ENCODE data around the gene ZDHHC20.

Gene ZDHHC20

DNA sequence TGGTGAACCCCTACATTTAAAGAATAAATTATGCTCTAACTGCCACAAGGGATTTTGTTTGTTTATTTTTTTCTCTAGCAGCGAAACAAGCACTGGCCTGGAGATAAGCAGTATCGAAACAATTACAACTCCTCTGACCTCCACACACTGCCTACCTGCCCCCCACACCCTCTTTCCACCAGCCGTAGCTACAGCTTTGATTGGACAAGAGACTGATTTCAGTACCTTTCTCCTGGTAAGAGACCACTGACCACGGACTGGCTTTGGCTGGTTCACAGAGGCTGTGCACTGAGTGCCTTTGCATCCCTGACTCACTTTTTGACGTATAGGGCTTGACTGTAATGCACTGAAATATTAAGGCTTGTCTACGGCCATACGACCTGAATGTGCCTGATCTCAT, 7.4 kb upstream of the ZDHHC20 start:
- Histone ChIP-seq H3K4me3 (ENCODE audit: extremely low read depth, insufficient read depth, low read length, poor library complexity, severe bottlenecking) (no peak overlapping the region), H3K27ac (ENCODE audit: low read depth, low read length, severe bottlenecking) (no peak overlapping the region), H3K9me3 (ENCODE audit: control insufficient read depth, low read length) (no peaks in the 10 kb centered on the region), H3K4me1 (ENCODE audit: control insufficient read depth, insufficient read depth, low read length, poor library complexity, severe bottlenecking) (no peaks in the 10 kb centered on the region), H3K36me3 (ENCODE audit: control insufficient read depth, insufficient read depth, low read length) (no peaks in the 10 kb centered on the region)
- WGBS, 2 experiments (ENCODE audit: insufficient coverage in 2 of 2) = 76 to 89% methylated on average over 4 to 6 of the region's 7 CpGs

DNA sequence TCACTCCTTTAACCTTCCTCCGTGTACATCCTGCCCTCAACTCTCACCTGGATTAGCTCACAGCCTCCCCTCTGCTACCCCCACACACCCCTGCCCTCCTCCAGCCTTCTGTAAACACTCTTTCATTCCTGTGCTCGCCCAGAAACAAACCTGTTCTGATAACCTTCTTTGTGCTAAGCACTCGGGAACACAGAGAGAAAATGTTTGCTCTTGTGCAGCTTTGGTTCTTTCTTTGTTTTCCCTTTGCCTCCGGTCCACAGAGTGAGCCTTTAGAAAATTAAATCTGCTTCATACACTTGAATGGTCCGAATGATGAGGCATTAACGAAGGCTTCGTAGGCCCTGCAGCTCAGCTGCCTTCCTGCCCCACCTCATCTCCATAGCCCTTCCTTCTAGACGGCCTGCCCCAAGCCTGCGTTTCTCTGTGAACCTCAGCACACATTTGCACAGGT, 6.6 kb upstream of the ZDHHC20 start:
- whole genome bisulfite sequencing, 2 experiments (ENCODE audit: insufficient coverage in 2 of 2) = 65 to 66% methylated on average over 6 to 9 of the region's 9 CpGs
- Histone ChIP-seq H3K27ac (ENCODE audit: low read depth, low read length, severe bottlenecking) (no peak overlapping the region), H3K9me3 (ENCODE audit: control insufficient read depth, low read length) (no peaks in the 10 kb centered on the region), H3K4me1 (ENCODE audit: control insufficient read depth, insufficient read depth, low read length, poor library complexity, severe bottlenecking) (no peaks in the 10 kb centered on the region), H3K36me3 (ENCODE audit: control insufficient read depth, insufficient read depth, low read length) (no peaks in the 10 kb centered on the region), H3K4me3 (ENCODE audit: extremely low read depth, insufficient read depth, low read length, poor library complexity, severe bottlenecking) (no peak overlapping the region)

DNA sequence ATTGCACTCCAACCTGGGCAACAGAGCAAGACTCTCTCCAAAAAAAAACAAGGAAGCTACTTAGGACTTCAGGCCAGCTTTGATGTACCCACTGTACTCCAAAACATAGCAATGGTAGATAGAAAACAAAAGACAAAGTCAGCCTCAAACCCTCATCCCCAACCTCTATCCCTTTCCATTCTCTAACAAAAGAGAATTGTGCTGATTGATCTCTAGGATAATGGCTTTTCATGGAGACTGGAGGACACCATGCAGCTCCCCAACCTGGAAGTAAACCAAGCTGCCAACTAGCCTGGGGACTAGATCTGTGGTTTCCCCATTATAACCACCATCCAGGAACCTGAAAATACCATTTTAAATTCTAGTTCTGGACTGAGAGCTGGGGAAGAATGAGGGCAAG, 4.3 kb upstream of the ZDHHC20 start:
- Histone ChIP-seq H3K36me3 (ENCODE audit: control insufficient read depth, insufficient read depth, low read length) (no peaks in the 10 kb centered on the region), H3K27ac (ENCODE audit: low read depth, low read length, severe bottlenecking) (no peak overlapping the region), H3K4me1 (ENCODE audit: control insufficient read depth, insufficient read depth, low read length, poor library complexity, severe bottlenecking) (no peaks in the 10 kb centered on the region), H3K4me3 (ENCODE audit: extremely low read depth, insufficient read depth, low read length, poor library complexity, severe bottlenecking) (no peak overlapping the region), H3K9me3 (ENCODE audit: control insufficient read depth, low read length) (no peaks in the 10 kb centered on the region)

DNA sequence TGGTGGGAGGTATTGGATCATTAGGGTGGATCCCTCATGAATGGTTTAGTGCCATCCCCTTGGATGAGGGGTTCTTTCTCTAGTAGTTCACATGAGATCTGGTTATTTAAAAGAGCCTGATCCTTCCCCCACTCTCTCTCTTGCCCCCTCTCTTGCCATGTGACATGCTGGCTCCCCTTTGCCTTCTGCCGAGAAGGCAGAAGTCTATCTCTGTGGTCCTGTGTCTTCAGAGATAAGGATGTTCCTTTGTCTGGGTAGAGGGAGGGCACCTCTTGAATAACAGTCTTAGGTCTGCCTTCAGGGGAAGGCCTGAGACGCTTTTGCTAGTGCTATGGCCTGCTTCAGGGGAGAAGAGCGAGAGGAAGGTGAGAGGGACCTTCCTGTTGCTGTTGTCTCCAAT, 2.0 kb upstream of the ZDHHC20 start:
- H3K36me3 ChIP-seq (ENCODE audit: control insufficient read depth, insufficient read depth, low read length) = no peaks in the 10 kb centered on the region
- H3K4me1 ChIP-seq (ENCODE audit: control insufficient read depth, insufficient read depth, low read length, poor library complexity, severe bottlenecking) = no peaks in the 10 kb centered on the region
- WGBS, 2 experiments (ENCODE audit: insufficient coverage in 2 of 2) = 78 to 79% methylated on average over 2 of the region's 3 CpGs
- H3K27ac ChIP-seq (ENCODE audit: low read depth, low read length, severe bottlenecking) = no peak overlapping the region
- H3K9me3 ChIP-seq (ENCODE audit: control insufficient read depth, low read length) = no peaks in the 10 kb centered on the region
- no peak overlapping the region for H3K4me3 ChIP-seq (ENCODE audit: extremely low read depth, insufficient read depth, low read length, poor library complexity, severe bottlenecking)

DNA sequence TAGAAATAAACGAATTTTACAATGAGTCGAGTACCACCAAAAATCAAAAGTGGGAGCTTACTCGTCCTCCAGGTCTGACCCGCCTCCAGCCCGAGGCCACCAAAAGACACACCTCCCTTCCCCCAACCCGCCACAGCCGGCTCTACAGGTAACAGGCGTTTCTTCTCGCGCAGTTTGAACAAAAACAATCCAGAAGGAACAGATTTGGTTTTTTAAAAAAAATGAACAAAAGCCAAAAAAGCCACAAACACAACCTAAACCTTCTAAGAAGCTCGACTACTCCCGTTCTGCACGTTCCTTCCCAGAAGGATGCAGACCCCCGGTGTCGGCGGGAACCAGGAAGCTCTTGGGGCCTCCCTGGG, 671 bp downstream of the ZDHHC20 start:
- peak overlapping the region; percentile 86 for H3K27ac ChIP-seq (ENCODE audit: low read depth, low read length, severe bottlenecking)
- 0 to 1% methylated on average over 12 to 15 of the region's 16 CpGs for WGBS, 2 experiments (ENCODE audit: insufficient coverage in 2 of 2)
- no peaks in the 10 kb centered on the region for H3K4me1 ChIP-seq (ENCODE audit: control insufficient read depth, insufficient read depth, low read length, poor library complexity, severe bottlenecking)

DNA sequence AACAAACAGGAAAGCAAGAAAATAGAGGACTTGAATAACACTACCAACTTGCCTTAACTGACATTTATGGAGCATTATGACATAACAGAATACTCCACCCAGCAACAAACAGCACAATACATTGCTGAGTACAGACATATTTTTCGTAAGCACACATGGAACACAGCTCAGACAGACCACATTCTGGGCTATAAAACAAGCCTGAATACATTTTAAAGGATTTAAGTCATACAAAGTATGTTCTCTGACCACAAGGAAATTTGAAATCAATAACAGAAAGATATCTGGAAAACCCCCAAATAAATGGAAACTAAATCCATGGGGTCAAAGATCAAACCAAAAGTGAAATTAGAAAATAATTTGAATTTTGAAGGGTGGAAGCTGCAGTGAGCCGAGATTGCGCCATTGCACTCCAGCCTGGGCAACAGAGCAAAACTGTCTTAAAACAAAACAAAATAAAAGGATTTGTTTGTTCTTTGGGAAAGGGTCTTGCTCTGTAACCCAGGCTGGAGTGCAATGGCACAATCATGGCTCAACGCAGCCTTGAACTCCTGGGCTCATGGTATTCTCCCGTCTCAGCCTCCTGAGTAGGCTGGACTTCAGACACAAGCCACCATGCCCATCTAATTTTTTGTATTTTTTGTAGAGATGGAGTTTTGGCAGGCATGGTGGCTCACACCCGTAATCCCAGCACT, 5.6 kb downstream of the ZDHHC20 start:
- Histone ChIP-seq H3K4me1 (ENCODE audit: control insufficient read depth, insufficient read depth, low read length, poor library complexity, severe bottlenecking) (no peaks in the 10 kb centered on the region), H3K4me3 (ENCODE audit: extremely low read depth, insufficient read depth, low read length, poor library complexity, severe bottlenecking) (no peak overlapping the region), H3K36me3 (ENCODE audit: control insufficient read depth, insufficient read depth, low read length) (peaks cover 11% of the 10 kb centered on the region), H3K27ac (ENCODE audit: low read depth, low read length, severe bottlenecking) (no peak overlapping the region), H3K9me3 (ENCODE audit: control insufficient read depth, low read length) (peaks cover 8% of the 10 kb centered on the region)
- 97 to 100% methylated on average over 1 to 5 of the region's 6 CpGs for WGBS, 2 experiments (ENCODE audit: insufficient coverage in 2 of 2)

More for the DNA sequence above, 671 bp downstream of the ZDHHC20 start:
- Histone ChIP-seq H3K9me3 (ENCODE audit: control insufficient read depth, low read length) (peaks cover 3% of the 10 kb centered on the region), H3K4me3 (ENCODE audit: extremely low read depth, insufficient read depth, low read length, poor library complexity, severe bottlenecking) (peak overlapping the region; percentile 91), H3K36me3 (ENCODE audit: control insufficient read depth, insufficient read depth, low read length) (peaks cover 8% of the 10 kb centered on the region)

DNA sequence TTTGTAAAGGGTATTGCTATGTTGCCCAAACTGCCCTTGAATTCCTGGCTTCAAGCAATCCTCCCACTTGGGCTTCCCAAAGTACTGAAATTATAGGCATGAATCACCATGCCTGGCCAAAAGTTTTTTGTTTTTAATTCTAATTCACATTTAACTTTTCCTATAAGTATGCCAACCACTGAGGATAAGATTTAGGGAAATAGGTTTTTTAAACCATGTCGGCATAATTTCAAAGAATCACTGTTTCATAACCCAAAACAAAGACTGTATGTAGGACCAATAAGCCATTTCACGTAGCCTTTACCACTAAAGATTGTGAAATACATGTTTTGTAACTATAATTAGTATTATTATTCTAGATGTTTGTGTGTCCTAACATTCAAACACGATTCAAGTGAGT, 8.2 kb downstream of the ZDHHC20 start:
- Histone ChIP-seq H3K9me3 (ENCODE audit: control insufficient read depth, low read length) (peaks cover 8% of the 10 kb centered on the region), H3K4me3 (ENCODE audit: extremely low read depth, insufficient read depth, low read length, poor library complexity, severe bottlenecking) (no peak overlapping the region)
- no CpG with 5 or more reads among the region's 3 CpGs for WGBS, 2 experiments (ENCODE audit: insufficient coverage in 2 of 2)

DNA sequence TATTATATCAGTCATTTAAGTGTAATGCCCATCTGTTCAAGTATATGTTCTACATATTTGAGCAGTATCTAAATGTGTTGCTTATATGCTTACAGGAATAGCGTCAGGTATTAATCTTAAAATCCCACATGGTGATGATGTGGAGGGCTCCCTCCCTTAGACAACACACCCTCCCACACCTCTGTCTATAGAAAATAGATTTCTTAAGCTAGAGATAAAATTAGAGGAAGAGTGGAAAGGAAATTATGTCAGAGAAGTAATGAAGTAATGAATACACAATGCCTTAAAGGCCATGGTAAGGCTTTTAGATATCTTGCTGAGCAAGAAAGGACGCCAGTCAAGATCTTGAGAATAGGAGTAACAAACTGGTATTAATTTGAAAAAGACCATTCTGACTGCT, 12.4 kb downstream of the ZDHHC20 start:
- Histone ChIP-seq H3K27ac (ENCODE audit: low read depth, low read length, severe bottlenecking) (no peak overlapping the region), H3K4me3 (ENCODE audit: extremely low read depth, insufficient read depth, low read length, poor library complexity, severe bottlenecking) (no peak overlapping the region), H3K9me3 (ENCODE audit: control insufficient read depth, low read length) (peaks cover 5% of the 10 kb centered on the region), H3K36me3 (ENCODE audit: control insufficient read depth, insufficient read depth, low read length) (peaks cover 3% of the 10 kb centered on the region), H3K4me1 (ENCODE audit: control insufficient read depth, insufficient read depth, low read length, poor library complexity, severe bottlenecking) (no peaks in the 10 kb centered on the region)
- WGBS, 2 experiments (ENCODE audit: insufficient coverage in 2 of 2) = 100% methylated on average over 1 of the region's 2 CpGs

More for the DNA sequence above, 8.2 kb downstream of the ZDHHC20 start:
- H3K36me3 ChIP-seq (ENCODE audit: control insufficient read depth, insufficient read depth, low read length) = peaks cover 11% of the 10 kb centered on the region
- no peaks in the 10 kb centered on the region for H3K4me1 ChIP-seq (ENCODE audit: control insufficient read depth, insufficient read depth, low read length, poor library complexity, severe bottlenecking)
- no peak overlapping the region for H3K27ac ChIP-seq (ENCODE audit: low read depth, low read length, severe bottlenecking)

DNA sequence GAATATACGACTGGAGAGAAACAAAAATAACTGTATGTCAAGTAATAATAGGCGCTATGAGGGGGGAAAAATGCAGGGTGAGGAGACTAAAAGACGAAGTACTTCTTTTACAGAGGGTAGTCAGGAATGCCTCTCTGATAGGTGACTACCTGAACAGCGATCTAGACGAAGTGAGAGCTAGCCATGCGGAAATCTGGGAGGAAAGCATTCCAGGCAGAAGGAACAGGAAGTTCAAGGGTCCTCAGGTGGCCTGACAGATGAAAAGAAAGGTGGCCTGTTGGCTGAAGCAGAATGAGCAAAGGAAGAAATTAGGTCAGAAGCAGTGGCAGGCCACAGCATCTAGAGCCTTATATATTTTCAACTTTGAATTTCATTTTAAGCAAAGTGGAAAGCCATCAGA, 13.3 kb downstream of the ZDHHC20 start:
- 79 to 86% methylated on average over 5 to 6 of the region's 6 CpGs for WGBS, 2 experiments (ENCODE audit: insufficient coverage in 2 of 2)
- Histone ChIP-seq H3K4me3 (ENCODE audit: extremely low read depth, insufficient read depth, low read length, poor library complexity, severe bottlenecking) (no peak overlapping the region), H3K36me3 (ENCODE audit: control insufficient read depth, insufficient read depth, low read length) (peaks cover 3% of the 10 kb centered on the region), H3K4me1 (ENCODE audit: control insufficient read depth, insufficient read depth, low read length, poor library complexity, severe bottlenecking) (no peaks in the 10 kb centered on the region), H3K9me3 (ENCODE audit: control insufficient read depth, low read length) (peaks cover 5% of the 10 kb centered on the region), H3K27ac (ENCODE audit: low read depth, low read length, severe bottlenecking) (no peak overlapping the region)

DNA sequence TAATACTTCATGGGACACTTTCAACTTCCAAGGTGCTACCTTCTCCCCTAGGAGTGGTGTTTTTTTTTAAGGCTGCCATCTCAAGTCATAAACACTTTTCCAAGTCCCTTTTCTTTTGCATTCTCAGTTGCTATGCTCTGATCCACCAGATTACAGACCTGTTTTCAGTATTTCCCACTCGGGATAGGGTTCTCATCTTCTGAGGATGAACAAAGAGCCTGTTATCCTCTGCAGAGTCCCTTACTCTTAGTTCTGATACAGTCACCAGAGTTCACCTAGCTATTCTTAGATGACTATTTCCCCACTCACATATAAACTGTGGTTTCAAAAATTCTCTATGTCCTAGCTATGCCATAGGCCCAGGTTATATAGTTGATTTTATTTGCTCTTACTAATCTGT, 15.9 kb downstream of the ZDHHC20 start:
- Histone ChIP-seq H3K27ac (ENCODE audit: low read depth, low read length, severe bottlenecking) (no peak overlapping the region), H3K4me1 (ENCODE audit: control insufficient read depth, insufficient read depth, low read length, poor library complexity, severe bottlenecking) (no peaks in the 10 kb centered on the region), H3K9me3 (ENCODE audit: control insufficient read depth, low read length) (peaks cover 16% of the 10 kb centered on the region), H3K4me3 (ENCODE audit: extremely low read depth, insufficient read depth, low read length, poor library complexity, severe bottlenecking) (no peak overlapping the region), H3K36me3 (ENCODE audit: control insufficient read depth, insufficient read depth, low read length) (peaks cover 6% of the 10 kb centered on the region)
- WGBS, 2 experiments (ENCODE audit: insufficient coverage in 2 of 2) = 86 to 90% methylated on average over 1 of the region's 1 CpG

DNA sequence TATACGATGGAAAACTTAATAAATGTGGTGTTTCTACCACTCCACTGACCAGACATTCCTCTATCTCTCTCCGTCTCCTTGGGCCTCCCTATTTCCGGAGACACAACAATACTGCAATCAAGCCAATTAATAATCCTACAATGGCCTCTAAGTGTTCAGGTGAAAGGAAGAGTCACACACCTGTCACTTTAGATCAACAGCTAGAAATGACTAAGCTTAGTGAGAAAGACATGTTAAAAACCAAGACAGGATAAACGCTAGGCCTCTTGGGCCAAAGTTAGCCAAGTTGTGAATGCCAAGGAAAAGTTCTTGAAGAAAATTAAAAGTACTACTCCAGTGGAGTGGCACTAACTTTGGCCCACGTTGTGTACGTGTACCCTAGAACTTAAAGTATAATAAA, 22.5 kb downstream of the ZDHHC20 start:
- Histone ChIP-seq H3K9me3 (ENCODE audit: control insufficient read depth, low read length) (peaks cover 28% of the 10 kb centered on the region), H3K4me3 (ENCODE audit: extremely low read depth, insufficient read depth, low read length, poor library complexity, severe bottlenecking) (no peak overlapping the region), H3K27ac (ENCODE audit: low read depth, low read length, severe bottlenecking) (no peak overlapping the region), H3K36me3 (ENCODE audit: control insufficient read depth, insufficient read depth, low read length) (peaks cover 3% of the 10 kb centered on the region), H3K4me1 (ENCODE audit: control insufficient read depth, insufficient read depth, low read length, poor library complexity, severe bottlenecking) (no peaks in the 10 kb centered on the region)
- WGBS, 2 experiments (ENCODE audit: insufficient coverage in 2 of 2) = 100% methylated on average over 1 of the region's 6 CpGs

Measured in mesodermal cell (in vitro differentiated cells).